DND-41 (cell line): Measurements from ENCODE around the gene PDS5B.

Experiments
- ATAC-seq: fragments of 200-7000 bp; cut with Tn5 transposase; 3 replicates; pipeline ENCODE4 v1.9.1; 2021; ENCODE audit warnings: low read depth; ENCODE audit not compliant: insufficient read depth
- DNase-seq: peaks from one replicate; pipeline ENCODE4 v3.0.0-alpha.2; 2020
- H2AFZ ChIP-seq: 2 replicates; pipeline ENCODE4 v1.6.0; 2012; ENCODE audit warnings: low read depth, low read length
- H3K27ac ChIP-seq: 2 replicates; pipeline ENCODE4 v1.5.1; 2012; ENCODE audit warnings: low read length, inconsistent platforms
- H3K27me3 ChIP-seq: fragments of 200-600 bp; sonication (generic); 2 replicates; pipeline ENCODE4 v1.6.0; 2012; ENCODE audit warnings: low read length, mild to moderate bottlenecking, inconsistent platforms; ENCODE audit not compliant: insufficient read depth, poor library complexity
- H3K36me3 ChIP-seq: 2 replicates; pipeline ENCODE4 v1.5.1; 2012; ENCODE audit warnings: low read length, inconsistent platforms; ENCODE audit not compliant: insufficient read depth
- H3K4me1 ChIP-seq: 2 replicates; pipeline ENCODE4 v1.5.1; 2012; ENCODE audit warnings: mild to moderate bottlenecking, low read length; ENCODE audit not compliant: insufficient read depth
- H3K4me2 ChIP-seq: 2 replicates; pipeline ENCODE4 v1.6.0; 2012; ENCODE audit warnings: mild to moderate bottlenecking, moderate library complexity, low read length, inconsistent platforms; ENCODE audit not compliant: insufficient read depth
- H3K4me3 ChIP-seq, 2 experiments: fragments of 200-600 bp in 1 of 2; shearing (Covaris generic) in 1 of 2; 2 replicates each; pipeline ENCODE4 v1.5.1; 2012 to 2016; ENCODE audit warnings: inconsistent platforms in 2 of 2, low read length in 2 of 2, mild to moderate bottlenecking in 2 of 2, low read depth in 1 of 2, moderate library complexity in 1 of 2
- H3K79me2 ChIP-seq: 2 replicates; pipeline ENCODE4 v1.6.0; 2012; ENCODE audit warnings: low read length, inconsistent platforms; ENCODE audit not compliant: insufficient read depth
- H3K9ac ChIP-seq: 2 replicates; pipeline ENCODE4 v1.6.0; 2012; ENCODE audit warnings: low read depth, mild to moderate bottlenecking, inconsistent platforms, low read length, moderate library complexity
- H3K9me3 ChIP-seq: 2 replicates; pipeline ENCODE4 v1.5.1; 2012; ENCODE audit warnings: low read length, moderate library complexity, mild to moderate bottlenecking, inconsistent platforms; ENCODE audit not compliant: insufficient read depth, severe bottlenecking
- H4K20me1 ChIP-seq: 2 replicates; pipeline ENCODE4 v1.6.0; 2012; ENCODE audit warnings: low read length; ENCODE audit not compliant: insufficient read depth
- CTCF ChIP-seq: IDR thresholded peaks from 2 replicates; pipeline ENCODE4 v1.5.1; 2012; ENCODE audit warnings: borderline replicate concordance, low read length, moderate library complexity, mild to moderate bottlenecking; ENCODE audit not compliant: poor library complexity, severe bottlenecking; ENCODE audit errors: extremely low read depth
- EZH2 ChIP-seq: IDR thresholded peaks from 3 replicates; pipeline ENCODE4 v1.6.1; 2012; ENCODE audit warnings: borderline replicate concordance, low read depth, mild to moderate bottlenecking, moderate library complexity, low read length, inconsistent platforms; ENCODE audit not compliant: severe bottlenecking

The PDS5B gene

GRCh38 chr13:32624441-32624840 is 38.2 kb downstream of the PDS5B start:
- DNase-seq (no peak), ATAC-seq (no peak)
- Histone ChIP-seq H3K4me3 (no peak overlapping the region), H3K27me3 (no peaks in the 10 kb centered on the region), H3K79me2 (peaks cover 100% of the 10 kb centered on the region), H3K9ac (no peak overlapping the region), H3K36me3 (peaks cover 1% of the 10 kb centered on the region; the same call in 1 of the 2 replicates), H4K20me1 (peaks cover 57% of the 10 kb centered on the region), H3K4me2 (no peak overlapping the region), H3K27ac (no peak overlapping the region), H3K4me1 (no peaks in the 10 kb centered on the region; the same call in 1 of the 2 replicates), H2AFZ (no peak overlapping the region), H3K9me3 (peaks cover 18% of the 10 kb centered on the region)
- TF ChIP-seq CTCF = no peak
- no peak for TF ChIP-seq EZH2

GRCh38 chr13:32627793-32628192 is 41.5 kb downstream of the PDS5B start:
- H3K27ac ChIP-seq = no peak overlapping the region
- no peaks in the 10 kb centered on the region for H3K27me3 ChIP-seq
- peaks cover 3% of the 10 kb centered on the region; the same call in 1 of the 2 replicates for H3K4me1 ChIP-seq
- DNase-seq = no peak
- no peak overlapping the region for H3K9ac ChIP-seq
- no peak for ATAC-seq
- H3K9me3 ChIP-seq = peaks cover 3% of the 10 kb centered on the region
- H3K4me2 ChIP-seq = no peak overlapping the region
- peaks cover 79% of the 10 kb centered on the region for H4K20me1 ChIP-seq
- peaks cover 100% of the 10 kb centered on the region for H3K79me2 ChIP-seq
- TF ChIP-seq CTCF = no peak
- no peak for TF ChIP-seq EZH2
- peaks cover 7% of the 10 kb centered on the region; the same call in 1 of the 2 replicates for H3K36me3 ChIP-seq
- no peak overlapping the region for H2AFZ ChIP-seq
- H3K4me3 ChIP-seq = no peak overlapping the region

DNA sequence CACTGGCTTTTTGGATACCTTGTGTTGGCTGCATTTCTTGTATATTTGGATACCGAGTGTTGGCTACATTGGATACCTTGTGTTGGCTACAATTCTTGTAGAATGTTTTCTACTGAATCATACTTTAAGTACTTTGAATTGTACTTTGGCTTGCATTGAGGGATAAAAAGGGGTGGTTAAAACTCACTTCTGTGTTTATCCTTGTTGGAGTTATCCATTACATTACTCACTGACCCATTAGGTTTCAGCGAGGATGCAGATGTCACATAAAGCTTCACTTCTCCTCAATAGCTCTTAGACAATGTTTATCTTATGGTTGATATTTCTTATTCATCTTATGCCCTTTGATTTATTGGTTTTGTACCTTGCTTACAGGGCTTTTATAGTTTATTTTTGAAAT is 43.1 kb downstream of the PDS5B start:
- Histone ChIP-seq H2AFZ (no peak overlapping the region), H3K27me3 (no peaks in the 10 kb centered on the region), H3K4me3 (no peak overlapping the region), H3K36me3 (peaks cover 7% of the 10 kb centered on the region; the same call in 1 of the 2 replicates), H4K20me1 (peaks cover 75% of the 10 kb centered on the region), H3K79me2 (peaks cover 100% of the 10 kb centered on the region), H3K9me3 (no peaks in the 10 kb centered on the region), H3K4me1 (peaks cover 3% of the 10 kb centered on the region; the same call in 1 of the 2 replicates), H3K27ac (no peak overlapping the region), H3K9ac (no peak overlapping the region), H3K4me2 (no peak overlapping the region)
- ATAC-seq = no peak
- TF ChIP-seq EZH2 = no peak
- TF ChIP-seq CTCF = no peak
- DNase-seq = no peak
